22Rv1 (cell line): ENCODE measurements around the gene ZGRF1.
"Not testable (repeated sequence)": the region's sequence is repeated elsewhere in the genome, so short reads cannot be mapped to it uniquely, and the experiment has no call there.

Experiments used
- H3K27ac ChIP-seq: fragments of 450-650 bp; 2 replicates; pipeline ENCODE4 v1.5.1; 2017
- ZFX ChIP-seq: fragments of 450-650 bp; IDR thresholded peaks from 2 replicates; pipeline ENCODE4 v1.6.1; 2017; ENCODE audit warnings: antibody characterized with exemption, borderline replicate concordance
- TF ChIP-seq, protein P1 (sequence below): fragments of 450-650 bp; IDR thresholded peaks from 2 replicates; pipeline ENCODE4 v1.5.1; 2017; ENCODE audit warnings: mild to moderate bottlenecking

ZGRF1 gene

DNA sequence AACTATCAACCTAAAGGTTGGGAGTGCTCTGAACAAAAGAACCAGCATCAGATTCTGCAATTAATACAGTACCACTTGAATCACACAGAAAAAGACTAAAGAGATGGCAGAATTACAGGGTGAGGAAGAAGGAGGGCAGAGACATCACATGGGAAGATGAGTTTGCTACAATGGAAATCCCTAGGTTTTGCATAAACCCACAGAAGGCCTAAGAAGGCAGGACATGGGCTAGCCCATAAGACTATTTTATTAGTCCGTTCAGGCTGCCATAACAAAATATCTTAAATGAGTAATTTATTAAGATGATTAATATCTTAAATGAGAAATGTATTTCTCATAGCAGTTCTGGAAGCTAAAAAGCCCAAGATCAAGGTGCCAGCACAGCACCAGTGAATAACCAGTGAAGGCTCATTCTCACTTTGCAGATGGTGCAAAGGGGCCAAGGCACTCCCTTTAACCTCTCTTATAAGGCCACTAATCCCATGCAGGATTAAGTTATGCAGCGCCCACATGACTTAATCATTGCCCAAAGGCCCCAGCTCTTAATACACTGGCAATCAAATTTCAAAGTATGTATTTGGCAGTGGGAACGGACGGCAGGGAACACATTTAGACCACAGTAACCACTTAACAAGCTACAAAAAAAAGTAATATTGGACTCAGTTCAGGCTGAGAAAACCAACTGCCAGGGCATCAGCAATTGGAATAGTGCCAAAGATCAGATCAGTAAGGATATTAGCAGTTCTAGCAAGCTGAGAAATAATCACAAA lies 73.1 kb downstream of the ZGRF1 start:
- H3K27ac ChIP-seq, result no peak overlapping the region
- no peak for TF ChIP-seq ZFX
- TF ChIP-seq, protein P1, sequence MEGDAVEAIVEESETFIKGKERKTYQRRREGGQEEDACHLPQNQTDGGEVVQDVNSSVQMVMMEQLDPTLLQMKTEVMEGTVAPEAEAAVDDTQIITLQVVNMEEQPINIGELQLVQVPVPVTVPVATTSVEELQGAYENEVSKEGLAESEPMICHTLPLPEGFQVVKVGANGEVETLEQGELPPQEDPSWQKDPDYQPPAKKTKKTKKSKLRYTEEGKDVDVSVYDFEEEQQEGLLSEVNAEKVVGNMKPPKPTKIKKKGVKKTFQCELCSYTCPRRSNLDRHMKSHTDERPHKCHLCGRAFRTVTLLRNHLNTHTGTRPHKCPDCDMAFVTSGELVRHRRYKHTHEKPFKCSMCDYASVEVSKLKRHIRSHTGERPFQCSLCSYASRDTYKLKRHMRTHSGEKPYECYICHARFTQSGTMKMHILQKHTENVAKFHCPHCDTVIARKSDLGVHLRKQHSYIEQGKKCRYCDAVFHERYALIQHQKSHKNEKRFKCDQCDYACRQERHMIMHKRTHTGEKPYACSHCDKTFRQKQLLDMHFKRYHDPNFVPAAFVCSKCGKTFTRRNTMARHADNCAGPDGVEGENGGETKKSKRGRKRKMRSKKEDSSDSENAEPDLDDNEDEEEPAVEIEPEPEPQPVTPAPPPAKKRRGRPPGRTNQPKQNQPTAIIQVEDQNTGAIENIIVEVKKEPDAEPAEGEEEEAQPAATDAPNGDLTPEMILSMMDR, result no peak

DNA sequence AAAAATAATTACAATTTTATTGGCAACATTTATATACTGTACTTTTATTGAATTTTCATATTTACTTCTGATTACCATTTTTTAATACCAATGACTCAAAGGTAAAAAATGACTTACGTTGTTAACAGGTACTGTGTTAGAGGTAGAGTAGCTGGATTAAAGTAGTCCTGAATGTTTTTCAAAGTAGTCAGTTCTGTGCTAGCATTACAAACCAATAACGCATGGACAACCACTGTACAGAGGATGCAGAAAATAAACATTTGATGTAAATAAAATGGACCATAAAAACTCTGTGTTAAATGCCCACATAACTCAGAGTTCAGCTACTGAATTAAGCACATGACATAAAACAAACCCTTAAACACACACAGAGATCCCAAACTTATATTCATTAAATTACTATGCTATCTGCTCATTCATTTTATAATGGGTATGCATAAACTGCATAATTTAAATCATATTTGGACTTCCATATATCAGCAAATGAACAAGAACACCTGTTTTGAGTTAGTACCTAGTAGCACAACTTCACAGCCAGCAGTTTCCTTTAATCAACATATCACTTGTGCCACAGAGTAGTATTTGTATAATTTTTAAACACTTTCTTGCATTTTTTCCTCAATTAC lies 74.3 kb downstream of the ZGRF1 start:
- no peak overlapping the region for H3K27ac ChIP-seq
- TF ChIP-seq, protein P1, result no peak
- no peak for TF ChIP-seq ZFX

DNA sequence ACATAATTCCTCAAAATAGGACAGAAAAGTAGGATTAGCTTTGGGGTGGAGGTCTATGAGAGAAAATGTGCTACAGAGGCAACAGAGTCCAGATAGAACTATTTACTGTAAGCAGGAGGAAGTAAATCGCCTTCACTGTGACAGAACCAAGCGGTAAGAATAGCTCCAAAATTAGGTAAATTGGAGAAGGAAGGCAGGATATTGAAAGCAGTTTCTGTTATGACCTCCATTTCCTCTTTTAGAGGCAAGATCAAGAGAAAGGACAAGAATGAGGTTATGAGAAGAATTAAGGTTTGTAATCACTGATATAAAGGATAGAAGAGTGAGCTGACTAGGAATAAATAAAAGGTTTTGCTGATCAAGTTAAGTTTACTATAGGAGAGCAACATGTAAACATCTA lies 76.6 kb downstream of the ZGRF1 start:
- no peak overlapping the region for H3K27ac ChIP-seq
- no peak for TF ChIP-seq ZFX
- TF ChIP-seq, protein P1, result no peak

DNA sequence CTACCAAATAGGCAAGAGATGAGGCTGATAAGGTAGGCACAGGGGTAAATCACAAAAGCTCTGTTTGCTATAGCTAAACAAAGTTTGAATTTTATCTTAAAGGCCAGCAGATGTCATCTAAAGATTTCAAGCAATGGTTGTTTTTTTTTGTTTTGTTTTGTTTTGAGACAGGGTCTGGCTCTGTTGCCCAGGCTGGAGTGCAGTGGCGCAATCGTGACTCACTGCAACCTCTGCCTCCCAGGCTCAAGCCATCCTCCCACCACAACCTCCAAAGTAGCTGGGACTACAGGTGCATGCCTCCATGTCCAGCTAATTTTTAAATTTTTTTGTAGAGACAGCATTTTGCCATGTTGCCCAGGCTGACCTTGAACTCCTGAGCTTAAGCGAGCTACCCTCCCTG lies 77.7 kb downstream of the ZGRF1 start:
- no peak overlapping the region for H3K27ac ChIP-seq
- TF ChIP-seq ZFX, result no peak
- TF ChIP-seq, protein P1, result no peak

DNA sequence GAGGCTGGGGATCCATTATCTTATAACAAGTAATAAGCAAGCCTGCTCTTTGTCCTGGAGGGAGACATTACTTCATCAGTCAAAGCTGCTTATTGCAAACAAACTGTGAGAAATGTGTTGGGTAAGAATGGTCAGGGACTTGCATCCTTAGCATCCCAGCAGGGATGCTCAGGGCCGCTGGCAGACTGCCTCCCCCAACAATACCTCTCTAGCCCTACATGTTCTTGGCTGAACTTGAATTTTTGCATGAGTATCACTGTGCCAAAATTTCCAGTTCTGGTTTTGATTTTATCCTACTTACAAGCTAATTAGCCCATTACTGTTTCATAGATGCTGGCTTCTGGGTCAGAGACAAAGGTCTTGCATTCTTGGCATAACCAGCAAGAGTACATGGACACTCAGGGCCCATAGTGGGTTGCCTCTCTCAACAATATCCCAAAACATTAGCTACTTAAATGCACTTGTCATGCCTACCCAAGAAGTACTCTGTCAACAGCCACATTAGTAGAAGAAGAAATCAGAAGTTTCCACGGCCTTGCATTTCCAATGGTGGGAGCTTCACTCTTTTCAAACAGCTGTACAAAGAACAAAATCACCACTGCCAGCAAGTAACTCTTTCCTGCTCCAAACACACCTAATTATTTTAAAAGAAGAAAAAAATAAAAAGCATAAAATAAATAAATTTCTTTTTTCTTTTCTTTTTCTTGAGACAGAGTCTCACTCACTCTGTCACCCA lies 78.9 kb downstream of the ZGRF1 start:
- no peak overlapping the region for H3K27ac ChIP-seq
- TF ChIP-seq ZFX, result no peak
- TF ChIP-seq, protein P1, result no peak

DNA sequence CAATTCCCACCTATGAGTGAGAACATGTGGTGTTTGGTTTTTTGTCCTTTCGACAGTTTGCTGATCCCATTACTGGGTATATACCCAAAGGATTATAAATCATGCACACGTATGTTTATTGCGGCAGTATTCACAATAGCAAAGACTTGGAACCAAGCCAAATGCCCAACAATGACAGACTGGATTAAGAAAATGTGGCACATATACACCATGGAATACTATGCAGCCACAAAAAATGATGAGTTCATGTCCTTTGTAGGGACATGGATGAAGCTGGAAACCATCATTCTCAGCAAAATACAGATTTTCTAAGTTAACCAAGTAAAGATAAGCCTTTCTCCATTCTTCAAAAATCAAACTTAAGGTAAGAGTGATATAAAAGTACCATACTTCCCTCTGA lies 82.4 kb downstream of the ZGRF1 start:
- not testable (repeated sequence) for H3K27ac ChIP-seq

DNA sequence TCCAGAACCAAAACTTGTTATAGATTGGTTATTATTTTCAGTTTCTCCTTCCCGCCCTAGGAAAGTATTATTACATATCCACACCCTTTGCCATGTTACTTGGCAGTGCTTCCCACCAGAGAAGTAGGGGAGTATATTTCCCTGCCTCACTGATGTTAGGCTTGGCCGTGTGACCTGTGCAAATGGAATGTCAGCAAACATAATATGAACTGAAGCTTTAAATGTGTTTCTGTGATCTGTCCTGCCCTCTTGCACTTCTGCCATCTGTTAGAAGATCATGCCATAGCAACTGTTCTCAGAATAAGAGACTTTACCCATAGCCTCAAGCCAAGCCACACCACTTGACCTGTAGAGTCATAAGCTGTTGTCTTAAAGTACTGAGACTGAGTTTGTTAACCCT lies 84.0 kb downstream of the ZGRF1 start:
- TF ChIP-seq ZFX, result no peak
- TF ChIP-seq, protein P1, result no peak
- no peak overlapping the region for H3K27ac ChIP-seq
